OCI-LY7 (cell line): Measurements from ENCODE around the gene APBB2.

ENCODE experiments used
- CTCF ChIP-seq: fragments of 200-600 bp; sonication (generic); conservative IDR thresholded peaks from 2 replicates; pipeline ENCODE4 v1.5.1; 2014; ENCODE audit warnings: mild to moderate bottlenecking, antibody characterized with exemption, low read length, moderate library complexity, mixed read lengths
- EZH2phosphoT487 ChIP-seq: fragments of 200-600 bp; sonication (generic); IDR thresholded peaks from 2 replicates; pipeline ENCODE4 v1.6.1; 2018; ENCODE audit warnings: low read depth, borderline replicate concordance, mild to moderate bottlenecking, mixed run types, antibody characterized with exemption, low read length, moderate library complexity, mixed read lengths

GRCh38 chr4:40887764-40888131, 326.6 kb downstream of the APBB2 start:
- TF ChIP-seq CTCF, result no peak
- no peak for TF ChIP-seq EZH2phosphoT487
